IPS-18a (cell line): Measurements from ENCODE around the gene ANGPT4.

Experiments used
- H3K27ac ChIP-seq: one replicate; pipeline ENCODE4 v1.5.1; 2013; ENCODE audit warnings: low read length
- H3K27me3 ChIP-seq: one replicate; pipeline ENCODE4 v1.6.1; 2013; ENCODE audit warnings: mild to moderate bottlenecking, low read length; ENCODE audit not compliant: control insufficient read depth, insufficient read depth
- H3K36me3 ChIP-seq: one replicate; pipeline ENCODE4 v1.6.1; 2013; ENCODE audit warnings: low read depth, low read length; ENCODE audit not compliant: control insufficient read depth
- H3K4me1 ChIP-seq: one replicate; pipeline ENCODE4 v1.6.1; 2013; ENCODE audit warnings: low read depth, low read length; ENCODE audit not compliant: control insufficient read depth
- H3K4me3 ChIP-seq: one replicate; pipeline ENCODE4 v1.5.1; 2013; ENCODE audit warnings: low read length
- H3K9ac ChIP-seq: one replicate; pipeline ENCODE4 v1.6.1; 2013; ENCODE audit warnings: mild to moderate bottlenecking, low read length, moderate library complexity
- H3K9me3 ChIP-seq: one replicate; pipeline ENCODE4 v1.6.1; 2013; ENCODE audit warnings: low read depth, low read length; ENCODE audit not compliant: control insufficient read depth

The ANGPT4 gene

DNA sequence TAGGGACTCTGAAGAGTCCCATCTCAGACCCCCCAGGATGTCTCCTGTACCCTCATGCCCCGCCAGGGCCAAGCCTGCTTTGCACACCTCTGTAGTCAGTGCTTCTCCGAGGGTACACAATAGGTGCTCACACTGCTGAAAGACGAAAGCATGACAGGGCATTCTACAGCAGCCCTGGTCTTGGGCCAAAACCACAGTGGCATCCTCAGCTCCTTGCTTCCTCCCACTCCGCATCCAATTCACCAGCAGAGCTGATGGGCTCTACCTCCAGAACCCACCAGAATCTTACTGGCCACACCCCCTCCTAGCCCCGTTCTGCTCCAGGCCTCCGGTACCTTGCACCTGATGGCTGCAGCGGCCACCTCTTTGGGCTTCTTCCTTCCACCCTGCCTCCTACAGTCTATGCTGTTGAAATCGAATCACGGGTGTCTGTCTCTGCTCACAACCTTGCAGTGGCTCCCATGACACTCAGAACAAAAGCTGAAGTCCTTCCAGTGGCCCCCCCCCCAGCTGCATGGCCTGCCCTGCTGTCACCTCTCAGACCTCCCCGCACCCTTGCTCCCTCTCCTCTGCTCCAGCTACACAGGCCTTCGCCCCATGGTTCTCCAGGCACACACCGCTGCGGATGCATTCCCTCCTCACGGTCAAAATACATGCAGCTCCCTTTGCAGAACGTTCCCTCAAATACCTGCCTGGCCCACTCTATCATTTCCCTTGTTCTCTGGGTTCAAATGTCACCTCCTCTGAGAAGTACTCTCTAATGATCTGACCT, 1.2 kb downstream of the ANGPT4 start:
- Histone ChIP-seq H3K36me3 (no peaks in the 10 kb centered on the region), H3K9me3 (no peaks in the 10 kb centered on the region), H3K4me1 (peaks cover 6% of the 10 kb centered on the region), H3K27me3 (no peaks in the 10 kb centered on the region), H3K27ac (no peak overlapping the region), H3K9ac (no peak overlapping the region), H3K4me3 (no peak overlapping the region)

DNA sequence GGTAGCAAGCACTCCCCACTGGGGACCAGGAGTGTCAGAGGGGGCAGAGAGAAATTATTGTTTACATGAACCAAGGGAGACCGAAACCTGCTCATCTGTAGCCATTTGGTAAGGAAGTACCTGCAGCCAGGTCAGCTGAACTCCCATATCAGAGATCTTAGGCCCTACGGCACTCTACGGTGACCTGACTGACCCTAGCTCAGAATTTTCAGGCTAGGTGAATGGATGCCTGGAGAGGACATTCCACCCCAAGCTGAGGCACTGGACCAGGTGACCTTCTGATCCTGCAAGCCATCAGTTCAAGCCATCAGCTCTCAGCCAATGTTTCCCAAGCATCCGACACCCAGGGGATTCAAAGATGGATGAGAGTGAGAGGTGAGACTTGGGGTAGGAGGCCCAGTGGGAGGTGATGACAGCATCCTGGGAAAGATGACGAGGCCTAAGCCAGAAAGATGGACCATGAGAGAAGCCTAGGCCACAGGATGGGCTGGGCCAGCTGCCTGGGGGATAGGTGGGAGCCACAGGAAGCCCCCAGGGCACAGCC, 2.8 kb downstream of the ANGPT4 start:
- no peak overlapping the region for H3K27ac ChIP-seq
- H3K36me3 ChIP-seq, result no peaks in the 10 kb centered on the region
- no peaks in the 10 kb centered on the region for H3K9me3 ChIP-seq
- H3K9ac ChIP-seq, result no peak overlapping the region
- no peaks in the 10 kb centered on the region for H3K27me3 ChIP-seq
- peaks cover 6% of the 10 kb centered on the region for H3K4me1 ChIP-seq
- no peak overlapping the region for H3K4me3 ChIP-seq

- Histone ChIP-seq H3K27me3 (no peaks in the 10 kb centered on the region), H3K27ac (no peak overlapping the region)
Measured at GRCh38 chr20:911882-912600, 4.1 kb downstream of the ANGPT4 start.

GRCh38 chr20:910870-911770, 5.0 kb downstream of the ANGPT4 start:
- Histone ChIP-seq H3K4me1 (no peaks in the 10 kb centered on the region), H3K27me3 (no peaks in the 10 kb centered on the region)

More at GRCh38 chr20:911882-912600, 4.1 kb downstream of the ANGPT4 start:
- no peak overlapping the region for H3K4me3 ChIP-seq
- no peaks in the 10 kb centered on the region for H3K36me3 ChIP-seq
- peaks cover 6% of the 10 kb centered on the region for H3K4me1 ChIP-seq
- no peak overlapping the region for H3K9ac ChIP-seq
- H3K9me3 ChIP-seq, result no peaks in the 10 kb centered on the region

GRCh38 chr20:910132-910869, 5.8 kb downstream of the ANGPT4 start:
- Histone ChIP-seq H3K9ac (no peak overlapping the region), H3K9me3 (no peaks in the 10 kb centered on the region), H3K4me3 (no peak overlapping the region), H3K27ac (no peak overlapping the region), H3K4me1 (no peaks in the 10 kb centered on the region), H3K36me3 (no peaks in the 10 kb centered on the region), H3K27me3 (no peaks in the 10 kb centered on the region)

More at GRCh38 chr20:910870-911770, 5.0 kb downstream of the ANGPT4 start:
- H3K36me3 ChIP-seq, result no peaks in the 10 kb centered on the region
- no peak overlapping the region for H3K9ac ChIP-seq
- no peak overlapping the region for H3K27ac ChIP-seq
- no peak overlapping the region for H3K4me3 ChIP-seq
- no peaks in the 10 kb centered on the region for H3K9me3 ChIP-seq

- no peak overlapping the region for H3K9ac ChIP-seq
- no peaks in the 10 kb centered on the region for H3K9me3 ChIP-seq
- no peaks in the 10 kb centered on the region for H3K4me1 ChIP-seq
- H3K4me3 ChIP-seq, result no peak overlapping the region
- no peaks in the 10 kb centered on the region for H3K27me3 ChIP-seq
- H3K36me3 ChIP-seq, result no peaks in the 10 kb centered on the region
- H3K27ac ChIP-seq, result no peak overlapping the region
Measured at GRCh38 chr20:909641-910040, 6.5 kb downstream of the ANGPT4 start.

DNA sequence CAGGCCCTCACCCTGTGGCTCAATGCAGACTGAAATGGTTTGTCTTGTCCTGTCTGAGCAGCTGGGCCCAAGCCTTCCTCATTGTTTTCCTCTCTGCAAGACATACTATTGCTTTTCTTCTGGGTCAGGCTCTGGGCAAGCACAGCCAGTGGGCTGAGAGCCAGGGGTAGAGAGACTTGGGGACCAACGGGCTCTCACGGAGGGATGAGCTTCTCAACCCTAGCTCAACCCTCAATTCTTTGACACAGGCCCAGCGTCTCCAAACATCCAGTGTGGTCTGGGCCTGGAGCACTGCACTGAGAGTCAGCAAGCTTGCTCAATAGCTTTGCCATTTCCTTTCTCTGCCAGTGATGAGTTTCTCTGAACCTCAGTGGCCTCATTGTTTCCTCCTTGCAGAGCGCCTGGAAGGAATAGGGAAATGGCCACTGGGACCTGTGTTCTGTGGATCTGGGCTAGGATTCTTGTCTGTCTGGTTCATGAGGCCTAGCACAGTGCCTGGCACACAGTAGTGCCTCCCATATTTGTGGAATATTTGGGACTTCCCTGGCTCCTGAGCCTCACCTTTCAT, 9.3 kb downstream of the ANGPT4 start:
- Histone ChIP-seq H3K27me3 (no peaks in the 10 kb centered on the region), H3K9me3 (no peaks in the 10 kb centered on the region)

GRCh38 chr20:906001-906520, 10.1 kb downstream of the ANGPT4 start:
- H3K4me3 ChIP-seq, result no peak overlapping the region
- H3K4me1 ChIP-seq, result no peaks in the 10 kb centered on the region
- H3K9me3 ChIP-seq, result no peaks in the 10 kb centered on the region
- no peaks in the 10 kb centered on the region for H3K27me3 ChIP-seq
- no peaks in the 10 kb centered on the region for H3K36me3 ChIP-seq
- H3K27ac ChIP-seq, result no peak overlapping the region
- no peak overlapping the region for H3K9ac ChIP-seq

More for the DNA sequence above, 9.3 kb downstream of the ANGPT4 start:
- Histone ChIP-seq H3K4me1 (no peaks in the 10 kb centered on the region), H3K36me3 (no peaks in the 10 kb centered on the region), H3K27ac (no peak overlapping the region), H3K4me3 (no peak overlapping the region), H3K9ac (no peak overlapping the region)

GRCh38 chr20:905396-905961, 10.7 kb downstream of the ANGPT4 start:
- no peaks in the 10 kb centered on the region for H3K4me1 ChIP-seq
- H3K4me3 ChIP-seq, result no peak overlapping the region
- H3K27me3 ChIP-seq, result no peaks in the 10 kb centered on the region
- no peaks in the 10 kb centered on the region for H3K9me3 ChIP-seq
- no peak overlapping the region for H3K9ac ChIP-seq
- no peak overlapping the region for H3K27ac ChIP-seq
- H3K36me3 ChIP-seq, result no peaks in the 10 kb centered on the region

- no peaks in the 10 kb centered on the region for H3K9me3 ChIP-seq
- H3K27ac ChIP-seq, result no peak overlapping the region
- no peak overlapping the region for H3K4me3 ChIP-seq
- H3K9ac ChIP-seq, result no peak overlapping the region
- H3K36me3 ChIP-seq, result no peaks in the 10 kb centered on the region
- H3K27me3 ChIP-seq, result no peaks in the 10 kb centered on the region
- H3K4me1 ChIP-seq, result no peaks in the 10 kb centered on the region
Measured at GRCh38 chr20:904039-904545, 12.0 kb downstream of the ANGPT4 start.
